H9 (cell line): ENCODE data around the gene TTC28. TPM values are rescaled to one million over a fixed set of nuclear protein-coding genes. Genes with fewer than 3 reads are reported as not detected.

Experiments
- DNase-seq: peaks from one replicate; pipeline ENCODE4 v3.0.0-alpha.2; 2017
- H2AFZ ChIP-seq: one replicate; pipeline ENCODE4 v1.6.1; 2013; ENCODE audit warnings: mild to moderate bottlenecking, low read length, control low read depth, moderate library complexity
- H2AK5ac ChIP-seq: 2 replicates; pipeline ENCODE4 v1.6.1; 2013; ENCODE audit warnings: low read length, control low read depth, mixed read lengths; ENCODE audit not compliant: insufficient read length
- H2BK120ac ChIP-seq: one replicate; pipeline ENCODE4 v1.6.1; 2013; ENCODE audit warnings: low read depth, mild to moderate bottlenecking, low read length, control low read depth, inconsistent platforms; ENCODE audit not compliant: poor library complexity, severe bottlenecking
- H2BK12ac ChIP-seq: 2 replicates; pipeline ENCODE4 v1.6.1; 2013; ENCODE audit warnings: low read length, control low read depth, mixed read lengths, low read depth; ENCODE audit not compliant: insufficient read length
- H2BK15ac ChIP-seq: 2 replicates; pipeline ENCODE4 v1.6.1; 2013; ENCODE audit warnings: low read depth, low read length, control low read depth
- H2BK20ac ChIP-seq: one replicate; pipeline ENCODE4 v1.6.1; 2013; ENCODE audit warnings: low read depth, mild to moderate bottlenecking, low read length, control low read depth, inconsistent platforms; ENCODE audit not compliant: poor library complexity, severe bottlenecking
- H2BK5ac ChIP-seq: 2 replicates; pipeline ENCODE4 v1.6.1; 2013; ENCODE audit warnings: low read length, control low read depth, mixed read lengths; ENCODE audit not compliant: insufficient read length
- H3K14ac ChIP-seq: 2 replicates; pipeline ENCODE4 v1.6.1; 2013; ENCODE audit warnings: low read length, control low read depth; ENCODE audit not compliant: insufficient read depth
- H3K18ac ChIP-seq: 2 replicates; pipeline ENCODE4 v1.6.1; 2013; ENCODE audit warnings: low read depth, mild to moderate bottlenecking, mixed read lengths, low read length, control low read depth; ENCODE audit not compliant: insufficient read length
- H3K23ac ChIP-seq: 2 replicates; pipeline ENCODE4 v1.6.1; 2013; ENCODE audit warnings: low read length, control low read depth, mixed read lengths, low read depth; ENCODE audit not compliant: insufficient read length
- H3K23me2 ChIP-seq: 2 replicates; pipeline ENCODE4 v1.6.1; 2013; ENCODE audit warnings: low read depth, mild to moderate bottlenecking, mixed read lengths, low read length, control low read depth; ENCODE audit not compliant: insufficient read length, poor library complexity, severe bottlenecking
- H3K27ac ChIP-seq: 2 replicates; pipeline ENCODE4 v1.5.1; 2013; ENCODE audit warnings: low read length, control low read depth, mixed read lengths, low read depth; ENCODE audit not compliant: insufficient read length
- H3K27me3 ChIP-seq: 2 replicates; pipeline ENCODE4 v1.6.1; 2013; ENCODE audit warnings: low read length, control low read depth, inconsistent platforms; ENCODE audit not compliant: insufficient read depth
- H3K4ac ChIP-seq: 2 replicates; pipeline ENCODE4 v1.6.1; 2013; ENCODE audit warnings: low read depth, mild to moderate bottlenecking, control low read depth, inconsistent platforms, low read length, moderate library complexity
- H3K4me1 ChIP-seq: 2 replicates; pipeline ENCODE4 v1.6.1; 2013; ENCODE audit warnings: low read length, control low read depth, inconsistent platforms; ENCODE audit not compliant: insufficient read depth
- H3K4me2 ChIP-seq: 2 replicates; pipeline ENCODE4 v1.6.1; 2013; ENCODE audit warnings: low read length, control low read depth, mixed read lengths; ENCODE audit not compliant: insufficient read length, insufficient read depth
- H3K56ac ChIP-seq: 2 replicates; pipeline ENCODE4 v1.6.1; 2013; ENCODE audit warnings: low read depth, mild to moderate bottlenecking, mixed read lengths, low read length, control low read depth; ENCODE audit not compliant: insufficient read length
- H3K79me1 ChIP-seq: 2 replicates; pipeline ENCODE4 v1.6.1; 2013; ENCODE audit warnings: low read depth, mild to moderate bottlenecking, moderate library complexity, low read length, control low read depth, inconsistent platforms; ENCODE audit not compliant: insufficient read depth, poor library complexity, severe bottlenecking
- H3K79me2 ChIP-seq: 2 replicates; pipeline ENCODE4 v1.6.1; 2013; ENCODE audit warnings: low read length, control low read depth, inconsistent platforms; ENCODE audit not compliant: insufficient read depth
- H3K9ac ChIP-seq: 2 replicates; pipeline ENCODE4 v1.6.1; 2013; ENCODE audit warnings: low read length, control low read depth, mixed read lengths; ENCODE audit not compliant: insufficient read length; ENCODE audit errors: extremely low read depth
- H3K9me3 ChIP-seq: one replicate; pipeline ENCODE4 v1.6.1; 2013; ENCODE audit warnings: low read depth, low read length, inconsistent platforms; ENCODE audit not compliant: control insufficient read depth
- H3T11ph ChIP-seq: one replicate; pipeline ENCODE4 v1.6.1; 2013; ENCODE audit warnings: mild to moderate bottlenecking, low read length, control low read depth, inconsistent platforms
- H4K20me1 ChIP-seq: one replicate; pipeline ENCODE4 v1.6.1; 2013; ENCODE audit not compliant: control insufficient read depth, insufficient read length, insufficient read depth
- H4K5ac ChIP-seq: 2 replicates; pipeline ENCODE4 v1.6.1; 2013; ENCODE audit warnings: low read depth, mild to moderate bottlenecking, mixed read lengths, low read length, control low read depth; ENCODE audit not compliant: insufficient read length
- H4K8ac ChIP-seq: replicated peaks from 2 replicates; pipeline ENCODE4 v1.6.1; 2013; ENCODE audit warnings: low read length, control low read depth, mixed read lengths, low read depth; ENCODE audit not compliant: insufficient read length
- H4K91ac ChIP-seq: 2 replicates; pipeline ENCODE4 v1.6.1; 2013; ENCODE audit warnings: low read depth, mild to moderate bottlenecking, moderate library complexity, mixed read lengths, low read length, control low read depth; ENCODE audit not compliant: insufficient read length
- H3K27ac Mint-ChIP-seq, 3 experiments: 2 replicates in 2 of 3; 3 replicates in 1 of 3; pipeline ENCODE4 v1.8.0; 2020 to 2021; ENCODE audit warnings: mixed read lengths in 3 of 3, mild to moderate bottlenecking in 1 of 3, moderate library complexity in 1 of 3
- H3K27me3 Mint-ChIP-seq: 2 replicates; pipeline ENCODE4 v1.8.0; 2021; ENCODE audit warnings: low read depth, mild to moderate bottlenecking, moderate library complexity, mixed read lengths
- H3K36me3 Mint-ChIP-seq, 3 experiments: 2 replicates in 2 of 3; 3 replicates in 1 of 3; pipeline ENCODE4 v1.8.0; 2020 to 2021; ENCODE audit warnings: low read depth in 3 of 3, mixed read lengths in 3 of 3; ENCODE audit not compliant: insufficient read depth in 1 of 3
- H3K4me1 Mint-ChIP-seq, 2 experiments: 2 replicates each; pipeline ENCODE4 v1.8.0; 2020; ENCODE audit warnings: mixed read lengths in 2 of 2
- H3K4me3 Mint-ChIP-seq, 2 experiments: 2 replicates in 1 of 2; 3 replicates in 1 of 2; pipeline ENCODE4 v1.8.0; 2020 to 2021; ENCODE audit warnings: mild to moderate bottlenecking in 2 of 2, mixed read lengths in 2 of 2, moderate library complexity in 1 of 2
- H3K9me3 Mint-ChIP-seq, 2 experiments: 2 replicates in 1 of 2; 3 replicates in 1 of 2; pipeline ENCODE4 v1.8.0; 2020; ENCODE audit warnings: mild to moderate bottlenecking in 2 of 2, mixed read lengths in 2 of 2, moderate library complexity in 1 of 2
- WGBS: extraction: QIAGEN DNeasy Blood & Tissue Kit; methylation state at CpG from one replicate; pipeline ENCODE4 v1.1.7; 2013; ENCODE audit warnings: missing lambda C conversion rate, low lambda C conversion rate, mixed read lengths; ENCODE audit not compliant: insufficient read length; ENCODE audit errors: extremely low coverage; 5-methylcytosine and 5-hydroxymethylcytosine counted together
- total RNA-seq: library from RNA; stranded (reverse); gene quantifications from 2 replicates; pipeline ENCODE4 v1.2.1, GENCODE V29; 2021
- TF ChIP-seq, protein P1 (sequence below): fragments of 200-600 bp; sonication (generic); conservative IDR thresholded peaks from 3 replicates; pipeline ENCODE4 v1.8.0; 2021; ENCODE audit warnings: antibody characterized with exemption, mild to moderate bottlenecking

The TTC28 gene
- total RNA-seq, 1 experiment from 2014 or later: 13.6 TPM

DNA sequence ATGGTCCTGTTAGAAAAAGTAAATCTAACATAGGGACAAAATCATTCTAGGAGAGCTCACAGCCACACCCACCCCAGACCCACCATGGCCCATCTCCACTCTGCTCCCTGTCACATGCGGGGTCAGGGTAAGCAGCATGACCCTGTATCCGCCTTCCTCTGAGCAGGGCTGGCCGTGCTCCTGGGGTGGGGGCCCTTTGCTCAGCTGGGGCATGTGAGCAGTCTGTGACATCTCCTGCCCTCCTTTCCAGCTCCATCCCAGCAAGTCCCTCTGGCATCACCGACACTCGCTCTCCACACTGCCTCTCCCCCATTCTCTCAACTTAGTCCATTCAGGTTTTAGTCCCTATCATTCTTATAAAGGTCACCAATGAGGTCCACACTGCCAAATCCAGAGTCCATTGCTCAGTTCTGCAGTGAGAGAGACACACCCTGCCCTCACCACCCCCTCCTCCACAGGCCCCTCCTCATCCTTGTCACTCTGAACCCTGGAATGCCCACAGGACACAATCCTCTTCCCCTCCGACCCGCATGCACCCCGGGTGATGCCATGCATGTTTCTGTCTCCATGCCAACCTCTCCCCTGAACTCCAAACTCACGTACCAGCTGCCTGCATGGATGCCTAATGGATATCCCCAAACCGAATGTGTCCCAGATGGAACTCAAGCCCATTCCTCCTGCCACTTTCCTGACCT lies 695.5 kb downstream of the TTC28 start:
- no peak overlapping the region for H3K23ac ChIP-seq
- TF ChIP-seq, protein P1, sequence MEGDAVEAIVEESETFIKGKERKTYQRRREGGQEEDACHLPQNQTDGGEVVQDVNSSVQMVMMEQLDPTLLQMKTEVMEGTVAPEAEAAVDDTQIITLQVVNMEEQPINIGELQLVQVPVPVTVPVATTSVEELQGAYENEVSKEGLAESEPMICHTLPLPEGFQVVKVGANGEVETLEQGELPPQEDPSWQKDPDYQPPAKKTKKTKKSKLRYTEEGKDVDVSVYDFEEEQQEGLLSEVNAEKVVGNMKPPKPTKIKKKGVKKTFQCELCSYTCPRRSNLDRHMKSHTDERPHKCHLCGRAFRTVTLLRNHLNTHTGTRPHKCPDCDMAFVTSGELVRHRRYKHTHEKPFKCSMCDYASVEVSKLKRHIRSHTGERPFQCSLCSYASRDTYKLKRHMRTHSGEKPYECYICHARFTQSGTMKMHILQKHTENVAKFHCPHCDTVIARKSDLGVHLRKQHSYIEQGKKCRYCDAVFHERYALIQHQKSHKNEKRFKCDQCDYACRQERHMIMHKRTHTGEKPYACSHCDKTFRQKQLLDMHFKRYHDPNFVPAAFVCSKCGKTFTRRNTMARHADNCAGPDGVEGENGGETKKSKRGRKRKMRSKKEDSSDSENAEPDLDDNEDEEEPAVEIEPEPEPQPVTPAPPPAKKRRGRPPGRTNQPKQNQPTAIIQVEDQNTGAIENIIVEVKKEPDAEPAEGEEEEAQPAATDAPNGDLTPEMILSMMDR: no peak
- H3K4me3 Mint-ChIP-seq: no peak overlapping the region
- no peaks in the 10 kb centered on the region for H3K9me3 ChIP-seq
- no peak overlapping the region for H2AFZ ChIP-seq
- DNase-seq: no peak
- H3K27me3 ChIP-seq: no peaks in the 10 kb centered on the region
- no peak overlapping the region for H2AK5ac ChIP-seq
- no peak overlapping the region for H3K56ac ChIP-seq
- no peak overlapping the region for H2BK5ac ChIP-seq
- H3K18ac ChIP-seq: no peak overlapping the region
- H3K27ac Mint-ChIP-seq: no peak overlapping the region; a peak in 1 of 7 replicates
- H3K23me2 ChIP-seq: no peaks in the 10 kb centered on the region
- H3T11ph ChIP-seq: no peak overlapping the region
- H4K20me1 ChIP-seq: no peaks in the 10 kb centered on the region
- H4K8ac ChIP-seq: no peak overlapping the region
- no peaks in the 10 kb centered on the region for H3K79me2 ChIP-seq
- H3K4me1 ChIP-seq: peaks cover 3% of the 10 kb centered on the region; the same call in 1 of the 2 replicates
- peaks cover 12 to 21% (median 14%) of the 10 kb centered on the region in 3 experiments; a peak in 5 of 7 replicates for H3K36me3 Mint-ChIP-seq
- no peak overlapping the region for H4K5ac ChIP-seq
- H3K4ac ChIP-seq: no peak overlapping the region
- no peaks in the 10 kb centered on the region for H3K79me1 ChIP-seq
- H3K9ac ChIP-seq: no peak overlapping the region
- no peak overlapping the region for H3K27ac ChIP-seq
- no peak overlapping the region for H4K91ac ChIP-seq
- H3K4me2 ChIP-seq: no peak overlapping the region
- H3K4me1 Mint-ChIP-seq: peaks cover 12 to 14% of the 10 kb centered on the region in 2 experiments
- no peaks in the 10 kb centered on the region for H3K9me3 Mint-ChIP-seq
- no peak overlapping the region for H2BK20ac ChIP-seq
- no peak overlapping the region for H2BK15ac ChIP-seq
- no peak overlapping the region for H3K14ac ChIP-seq
- H2BK12ac ChIP-seq: no peak overlapping the region
- no peak overlapping the region for H2BK120ac ChIP-seq
- WGBS: no CpG with 5 or more reads among the region's 10 CpGs
- H3K27me3 Mint-ChIP-seq: no peaks in the 10 kb centered on the region
